NCI-H460 (cell line): Measurements from ENCODE around the gene CEMP1. TPM values are rescaled to one million over a fixed set of nuclear protein-coding genes. Genes with fewer than 3 reads are reported as not detected.
"Not testable (repeated sequence)": the region's sequence is repeated elsewhere in the genome, so short reads cannot be mapped to it uniquely, and the experiment has no call there.

Experiments
- DNase-seq: peaks from one replicate; pipeline ENCODE4 v3.0.0-alpha.2; 2016; ENCODE audit warnings: low read depth; ENCODE audit errors: extremely low read depth
- total RNA-seq: library from RNA; depleted of rRNA; stranded (reverse); fragments of >200 nt; shearing (Covaris generic); gene quantifications from 2 replicates; pipeline ENCODE4 v1.2.3, GENCODE V29; 2014

The CEMP1 gene
- total RNA-seq, 1 experiment from 2014 or later, result not detected

GRCh38 chr16:2537451-2538379, 6.5 kb upstream of the CEMP1 start, which contains the start of gene PDPK1:
Gene PDPK1 (plus strand): TSS chr16:2538021. CDS start chr16:2538113, 92 bp downstream.
- DNase-seq, result peak; percentile 93

- DNase-seq, result no peak
Measured at GRCh38 chr16:2535625-2536013, 4.4 kb upstream of the CEMP1 start.

- DNase-seq, result not testable (repeated sequence)
Measured at GRCh38 chr16:2534335-2534734, 3.1 kb upstream of the CEMP1 start.

- no peak for DNase-seq
Measured at GRCh38 chr16:2533912-2534311, 2.7 kb upstream of the CEMP1 start.

- DNase-seq, result not testable (repeated sequence)
Measured at GRCh38 chr16:2533142-2533755, 2.0 kb upstream of the CEMP1 start.

- DNase-seq, result no peak
Measured at GRCh38 chr16:2532494-2533141, 1.4 kb upstream of the CEMP1 start.

- DNase-seq, result peak; percentile 97
Measured at GRCh38 chr16:2531696-2532493, 687 bp upstream of the CEMP1 start.

- no peak for DNase-seq
Measured at GRCh38 chr16:2530629-2531318, 434 bp downstream of the CEMP1 start.

- DNase-seq, result no peak
Measured at GRCh38 chr16:2529961-2530628, 1.1 kb downstream of the CEMP1 start.

- no peak for DNase-seq
Measured at GRCh38 chr16:2529061-2529931, 1.9 kb downstream of the CEMP1 start.

- no peak for DNase-seq
Measured at GRCh38 chr16:2528161-2529060, 2.8 kb downstream of the CEMP1 start.

- no peak for DNase-seq
Measured at GRCh38 chr16:2527784-2528100, 3.5 kb downstream of the CEMP1 start.

- DNase-seq, result no peak
Measured at GRCh38 chr16:2527071-2527783, 4.0 kb downstream of the CEMP1 start.

- DNase-seq, result no peak
Measured at GRCh38 chr16:2526135-2526534, 5.1 kb downstream of the CEMP1 start.

GRCh38 chr16:2524339-2524938, 6.8 kb downstream of the CEMP1 start:
- no peak for DNase-seq

- DNase-seq, result no peak
Measured at GRCh38 chr16:2523801-2524231, 7.4 kb downstream of the CEMP1 start.
